ENCODE measurements around the gene C6orf89. TPM values are rescaled to one million over a fixed set of nuclear protein-coding genes. Genes with fewer than 3 reads are reported as not detected.

The C6orf89 gene
- total and polyA plus RNA-seq, 2 of the 13 experiments (the other 11 are each of a cell fraction or from before 2014, with no cell fraction given), result 22.1 to 32.2 TPM

GRCh38 chr6:36840432-36841403, 45.0 kb upstream of the C6orf89 start (continued):
- TF ChIP-seq PITX1 (CRISPR knock-in tag; IDR thresholded peaks at IDR 0.05), result 0 out of 2 replicates have a peak, but pooled peaks have one; percentile 41
- no peak for TF ChIP-seq ZNF557 (CRISPR knock-in tag; IDR thresholded peaks at IDR 0.05)
- TF ChIP-seq ZNF883 (CRISPR knock-in tag; IDR thresholded peaks at IDR 0.05; ENCODE audit: not compliant biosample characterization), result peak; percentile 4
- TF ChIP-seq, protein P1, sequence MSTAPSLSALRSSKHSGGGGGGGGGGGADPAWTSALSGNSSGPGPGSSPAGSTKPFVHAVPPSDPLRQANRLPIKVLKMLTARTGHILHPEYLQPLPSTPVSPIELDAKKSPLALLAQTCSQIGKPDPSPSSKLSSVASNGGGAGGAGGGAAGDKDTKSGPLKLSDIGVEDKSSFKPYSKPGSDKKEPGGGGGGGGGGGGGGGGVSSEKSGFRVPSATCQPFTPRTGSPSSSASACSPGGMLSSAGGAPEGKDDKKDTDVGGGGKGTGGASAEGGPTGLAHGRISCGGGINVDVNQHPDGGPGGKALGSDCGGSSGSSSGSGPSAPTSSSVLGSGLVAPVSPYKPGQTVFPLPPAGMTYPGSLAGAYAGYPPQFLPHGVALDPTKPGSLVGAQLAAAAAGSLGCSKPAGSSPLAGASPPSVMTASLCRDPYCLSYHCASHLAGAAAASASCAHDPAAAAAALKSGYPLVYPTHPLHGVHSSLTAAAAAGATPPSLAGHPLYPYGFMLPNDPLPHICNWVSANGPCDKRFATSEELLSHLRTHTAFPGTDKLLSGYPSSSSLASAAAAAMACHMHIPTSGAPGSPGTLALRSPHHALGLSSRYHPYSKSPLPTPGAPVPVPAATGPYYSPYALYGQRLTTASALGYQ (CRISPR knock-in tag; IDR thresholded peaks at IDR 0.05), result peak; percentile 40; the same call in 1 of the 2 replicates
- peak; percentile 59 for TF ChIP-seq TEAD3 (CRISPR knock-in tag; optimal IDR thresholded peaks at IDR 0.05; ENCODE audit: borderline replicate concordance)
- TF ChIP-seq, protein P2, sequence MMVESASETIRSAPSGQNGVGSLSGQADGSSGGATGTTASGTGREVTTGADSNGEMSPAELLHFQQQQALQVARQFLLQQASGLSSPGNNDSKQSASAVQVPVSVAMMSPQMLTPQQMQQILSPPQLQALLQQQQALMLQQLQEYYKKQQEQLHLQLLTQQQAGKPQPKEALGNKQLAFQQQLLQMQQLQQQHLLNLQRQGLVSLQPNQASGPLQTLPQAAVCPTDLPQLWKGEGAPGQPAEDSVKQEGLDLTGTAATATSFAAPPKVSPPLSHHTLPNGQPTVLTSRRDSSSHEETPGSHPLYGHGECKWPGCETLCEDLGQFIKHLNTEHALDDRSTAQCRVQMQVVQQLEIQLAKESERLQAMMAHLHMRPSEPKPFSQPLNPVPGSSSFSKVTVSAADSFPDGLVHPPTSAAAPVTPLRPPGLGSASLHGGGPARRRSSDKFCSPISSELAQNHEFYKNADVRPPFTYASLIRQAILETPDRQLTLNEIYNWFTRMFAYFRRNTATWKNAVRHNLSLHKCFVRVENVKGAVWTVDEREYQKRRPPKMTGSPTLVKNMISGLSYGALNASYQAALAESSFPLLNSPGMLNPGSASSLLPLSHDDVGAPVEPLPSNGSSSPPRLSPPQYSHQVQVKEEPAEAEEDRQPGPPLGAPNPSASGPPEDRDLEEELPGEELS (CRISPR knock-in tag; IDR thresholded peaks at IDR 0.05), result peak; percentile 39; the same call in 1 of the 2 replicates
- TF ChIP-seq ZNF276 (CRISPR knock-in tag; IDR thresholded peaks at IDR 0.05; ENCODE audit: low read depth), result 0 out of 2 replicates have a peak, but pooled peaks have one; percentile 36
- no peak for TF ChIP-seq NONO (IDR thresholded peaks at IDR 0.05)
- no peak for TF ChIP-seq NONO (CRISPR knock-in tag; conservative IDR thresholded peaks at IDR 0.05)
- no peak for TF ChIP-seq IKZF1 (IDR thresholded peaks at IDR 0.05)
- TF ChIP-seq, protein P3, sequence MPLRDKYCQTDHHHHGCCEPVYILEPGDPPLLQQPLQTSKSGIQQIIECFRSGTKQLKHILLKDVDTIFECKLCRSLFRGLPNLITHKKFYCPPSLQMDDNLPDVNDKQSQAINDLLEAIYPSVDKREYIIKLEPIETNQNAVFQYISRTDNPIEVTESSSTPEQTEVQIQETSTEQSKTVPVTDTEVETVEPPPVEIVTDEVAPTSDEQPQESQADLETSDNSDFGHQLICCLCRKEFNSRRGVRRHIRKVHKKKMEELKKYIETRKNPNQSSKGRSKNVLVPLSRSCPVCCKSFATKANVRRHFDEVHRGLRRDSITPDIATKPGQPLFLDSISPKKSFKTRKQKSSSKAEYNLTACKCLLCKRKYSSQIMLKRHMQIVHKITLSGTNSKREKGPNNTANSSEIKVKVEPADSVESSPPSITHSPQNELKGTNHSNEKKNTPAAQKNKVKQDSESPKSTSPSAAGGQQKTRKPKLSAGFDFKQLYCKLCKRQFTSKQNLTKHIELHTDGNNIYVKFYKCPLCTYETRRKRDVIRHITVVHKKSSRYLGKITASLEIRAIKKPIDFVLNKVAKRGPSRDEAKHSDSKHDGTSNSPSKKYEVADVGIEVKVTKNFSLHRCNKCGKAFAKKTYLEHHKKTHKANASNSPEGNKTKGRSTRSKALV (CRISPR knock-in tag; IDR thresholded peaks at IDR 0.05), result peak; percentile 89; the same call in 1 of the 2 replicates
- TF ChIP-seq MBD4 (IDR thresholded peaks at IDR 0.05; ENCODE audit: borderline replicate concordance, low read length), result no peak
- no peak for TF ChIP-seq ASH2L (IDR thresholded peaks at IDR 0.05; ENCODE audit: insufficient read length, low read depth, low read length)
- TF ChIP-seq ZNF274 (CRISPR knock-in tag; IDR thresholded peaks at IDR 0.05), result no peak
- TF ChIP-seq HNF1A (IDR thresholded peaks at IDR 0.05; ENCODE audit: low read depth), result no peak
- no peak for TF ChIP-seq HNF1A (CRISPR knock-in tag; IDR thresholded peaks at IDR 0.05; ENCODE audit: borderline replicate concordance)

Data from HepG2 (cell line).